Measurements from ENCODE around the gene DNAH2.

- TF ChIP-seq CTCF (conservative IDR thresholded peaks at IDR 0.05 in 1 of 2, IDR thresholded peaks at IDR 0.05 in 1 of 2; ENCODE audit: low read depth in 1 of 2, low read length in 2 of 2) (no peak), EZH2 (IDR thresholded peaks at IDR 0.05; ENCODE audit: low read length, missing control alignments) (no peak)
These were observed 128.7 kb downstream of the DNAH2 start for GRCh38 chr17:7846063-7846735.

Measured in fibroblast of lung (primary cell).